Progenitor cell of endocrine pancreas (in vitro differentiated cells): ENCODE results near the gene SLC22A13. TPM values are rescaled to one million over a fixed set of nuclear protein-coding genes. Genes with fewer than 3 reads are reported as not detected.

Experiments used
- DNase-seq: peaks from one replicate; pipeline ENCODE4 v3.0.0; 2021; ENCODE audit warnings: low spot score; ENCODE audit not compliant: unreplicated experiment
- H3K27ac Mint-ChIP-seq: 2 replicates; pipeline ENCODE4 v1.8.0; 2021; ENCODE audit warnings: mild to moderate bottlenecking, moderate library complexity, mixed read lengths
- H3K27me3 Mint-ChIP-seq: 2 replicates; pipeline ENCODE4 v1.8.0; 2021; ENCODE audit warnings: mixed read lengths
- H3K36me3 Mint-ChIP-seq: 2 replicates; pipeline ENCODE4 v1.8.0; 2022; ENCODE audit warnings: mixed read lengths; ENCODE audit not compliant: insufficient read depth
- H3K4me1 Mint-ChIP-seq: 2 replicates; pipeline ENCODE4 v1.8.0; 2021; ENCODE audit warnings: low read depth, mixed read lengths
- H3K4me3 Mint-ChIP-seq: 2 replicates; pipeline ENCODE4 v1.8.0; 2021; ENCODE audit warnings: low read depth, mild to moderate bottlenecking, moderate library complexity, mixed read lengths
- H3K9me3 Mint-ChIP-seq: 2 replicates; pipeline ENCODE4 v1.8.0; 2021; ENCODE audit warnings: low read depth, mixed read lengths
- CTCF ChIP-seq: fragments of 200-600 bp; sonication (generic); IDR thresholded peaks from one replicate; pipeline ENCODE4 v1.5.0; 2021; ENCODE audit warnings: antibody characterized with exemption, mild to moderate bottlenecking; ENCODE audit not compliant: unreplicated experiment
- total RNA-seq: library from RNA; stranded (reverse); gene quantifications from 2 replicates; pipeline ENCODE4 v1.2.1, GENCODE V29; 2021

SLC22A13 gene
- total RNA-seq, 1 donor from 2014 or later: 0.67 TPM

- H3K36me3 Mint-ChIP-seq: no peaks in the 10 kb centered on the region
- no peaks in the 10 kb centered on the region for H3K4me1 Mint-ChIP-seq
- TF ChIP-seq CTCF: no peak
- H3K4me3 Mint-ChIP-seq: no peak overlapping the region
- no peaks in the 10 kb centered on the region for H3K9me3 Mint-ChIP-seq
- peaks cover 8% of the 10 kb centered on the region for H3K27me3 Mint-ChIP-seq
- H3K27ac Mint-ChIP-seq: no peak overlapping the region
- DNase-seq: no peak
Observed at GRCh38 chr3:38314764-38315487, 49.3 kb downstream of the SLC22A13 start.

- H3K36me3 Mint-ChIP-seq: no peaks in the 10 kb centered on the region
- H3K4me1 Mint-ChIP-seq: no peaks in the 10 kb centered on the region
- peaks cover 5% of the 10 kb centered on the region for H3K27me3 Mint-ChIP-seq
- H3K9me3 Mint-ChIP-seq: no peaks in the 10 kb centered on the region
- DNase-seq: no peak
- H3K4me3 Mint-ChIP-seq: no peak overlapping the region
- no peak overlapping the region for H3K27ac Mint-ChIP-seq
- no peak for TF ChIP-seq CTCF
Observed at GRCh38 chr3:38315488-38316230, 50.0 kb downstream of the SLC22A13 start.

- no peaks in the 10 kb centered on the region for H3K4me1 Mint-ChIP-seq
- DNase-seq: no peak
- H3K27ac Mint-ChIP-seq: no peak overlapping the region
- no peaks in the 10 kb centered on the region for H3K9me3 Mint-ChIP-seq
- H3K27me3 Mint-ChIP-seq: peaks cover 5% of the 10 kb centered on the region
- H3K36me3 Mint-ChIP-seq: no peaks in the 10 kb centered on the region
- no peak overlapping the region for H3K4me3 Mint-ChIP-seq
- no peak for TF ChIP-seq CTCF
Observed at GRCh38 chr3:38316356-38317191, 51.0 kb downstream of the SLC22A13 start.

DNA sequence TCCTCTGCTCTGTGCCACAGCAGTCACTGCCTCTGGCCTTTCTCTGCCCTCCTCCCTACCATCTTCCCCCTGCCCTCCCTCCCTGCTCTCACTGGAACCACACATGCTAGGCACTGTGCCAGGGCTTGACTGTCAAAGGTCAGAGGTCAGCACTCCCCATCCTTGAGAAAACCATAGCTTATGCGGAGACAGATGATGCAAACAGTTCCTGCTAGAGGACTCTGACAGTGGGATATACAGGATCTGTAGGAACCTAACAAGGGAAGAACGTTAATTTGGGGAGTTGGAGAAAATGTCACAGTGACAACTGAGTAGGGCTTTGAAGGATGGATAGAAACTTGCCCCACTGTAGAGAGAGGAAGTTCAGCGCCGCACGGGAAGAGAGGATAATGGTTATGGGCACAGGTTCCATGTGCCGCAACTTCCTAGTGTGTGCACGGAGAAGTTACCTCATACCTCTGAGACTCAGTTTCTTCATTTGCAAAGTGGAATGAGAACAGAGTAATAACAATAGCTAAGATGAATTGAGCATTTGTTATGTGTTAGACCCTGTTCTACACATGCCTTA, 51.7 kb downstream of the SLC22A13 start:
- no peaks in the 10 kb centered on the region for H3K9me3 Mint-ChIP-seq
- no peak for DNase-seq
- H3K4me1 Mint-ChIP-seq: no peaks in the 10 kb centered on the region
- no peak overlapping the region for H3K27ac Mint-ChIP-seq
- no peak for TF ChIP-seq CTCF
- peaks cover 5% of the 10 kb centered on the region for H3K27me3 Mint-ChIP-seq
- no peaks in the 10 kb centered on the region for H3K36me3 Mint-ChIP-seq
- no peak overlapping the region for H3K4me3 Mint-ChIP-seq
